Liver (tissue), 9 donors: ENCODE results near the gene ELAC2. TPM values are rescaled to one million over a fixed set of nuclear protein-coding genes. Genes with fewer than 3 reads are reported as not detected.

ENCODE experiments used
- DNase-seq: peaks from one replicate; pipeline ENCODE4 v3.0.0-alpha.2; 2017; ENCODE audit warnings: low spot score
- H3K27ac ChIP-seq, 2 donors: one replicate each; pipeline ENCODE4 v1.7.0; 2013; ENCODE audit warnings: inconsistent platforms in 2 of 2, low read length in 2 of 2, control low read depth in 1 of 2, low read depth in 1 of 2, mild to moderate bottlenecking in 1 of 2
- H3K27me3 ChIP-seq, 4 donors: one replicate each; pipeline versions ENCODE4 v1.6.1 to v1.7.0; 2013; ENCODE audit warnings: low read length in 3 of 4, inconsistent platforms in 1 of 4, mild to moderate bottlenecking in 1 of 4, moderate library complexity in 1 of 4; ENCODE audit not compliant: control insufficient read depth in 4 of 4, insufficient read depth in 4 of 4
- H3K36me3 ChIP-seq, 4 donors: one replicate each; pipeline versions ENCODE4 v1.6.1 to v1.7.0; 2013; ENCODE audit warnings: low read length in 3 of 4, mild to moderate bottlenecking in 3 of 4, low read depth in 1 of 4, moderate library complexity in 1 of 4; ENCODE audit not compliant: control insufficient read depth in 4 of 4, insufficient read depth in 3 of 4
- H3K4me1 ChIP-seq, 4 donors: one replicate each; pipeline versions ENCODE4 v1.6.1 to v1.7.0; 2013; ENCODE audit warnings: low read length in 3 of 4, mild to moderate bottlenecking in 3 of 4, moderate library complexity in 1 of 4; ENCODE audit not compliant: control insufficient read depth in 4 of 4, insufficient read depth in 4 of 4
- H3K4me3 ChIP-seq, 3 donors: one replicate each; pipeline versions ENCODE4 v1.6.1 to v1.7.0; 2013; ENCODE audit warnings: low read length in 3 of 3, control low read depth in 1 of 3, low read depth in 1 of 3, mild to moderate bottlenecking in 1 of 3
- H3K9ac ChIP-seq, 2 donors: one replicate each; pipeline ENCODE4 v1.7.0; 2013; ENCODE audit warnings: low read length in 2 of 2, mild to moderate bottlenecking in 2 of 2, moderate library complexity in 2 of 2, control low read depth in 1 of 2, low read depth in 1 of 2
- H3K9me3 ChIP-seq, 4 donors: one replicate each; pipeline versions ENCODE4 v1.6.1 to v1.7.0; 2013; ENCODE audit warnings: low read length in 3 of 4; ENCODE audit not compliant: control insufficient read depth in 4 of 4
- EGR1 ChIP-seq, 2 donors: IDR thresholded peaks; 2 replicates each; pipeline ENCODE4 v1.6.1; 2016 to 2018; ENCODE audit warnings: antibody characterized with exemption in 2 of 2, low read depth in 2 of 2
- FOXA1 ChIP-seq: IDR thresholded peaks from 2 replicates; pipeline ENCODE4 v1.6.1; 2016; ENCODE audit warnings: antibody characterized with exemption
- FOXA2 ChIP-seq: IDR thresholded peaks from 2 replicates; pipeline ENCODE4 v1.6.1; 2016; ENCODE audit warnings: antibody characterized with exemption
- HNF4A ChIP-seq, 2 donors: conservative IDR thresholded peaks; 2 replicates each; pipeline ENCODE4 v1.6.1; 2016; ENCODE audit warnings: antibody characterized with exemption in 2 of 2, mild to moderate bottlenecking in 2 of 2
- HNF4G ChIP-seq: IDR thresholded peaks from 2 replicates; pipeline ENCODE4 v1.6.1; 2016; ENCODE audit warnings: antibody characterized with exemption
- NR2F2 ChIP-seq: IDR thresholded peaks from 2 replicates; pipeline ENCODE4 v1.6.1; 2016; ENCODE audit warnings: antibody characterized with exemption
- RAD21 ChIP-seq, 2 donors: IDR thresholded peaks; 2 replicates each; pipeline ENCODE4 v1.6.1; 2016; ENCODE audit warnings: antibody characterized with exemption in 2 of 2, mild to moderate bottlenecking in 2 of 2
- RXRA ChIP-seq, 2 donors: IDR thresholded peaks; 2 replicates each; pipeline ENCODE4 v1.6.1; 2017 to 2018; ENCODE audit warnings: antibody characterized with exemption in 2 of 2, mild to moderate bottlenecking in 1 of 2
- SP1 ChIP-seq: IDR thresholded peaks from 2 replicates; pipeline ENCODE4 v1.6.1; 2018; ENCODE audit warnings: antibody characterized with exemption, mild to moderate bottlenecking
- YY1 ChIP-seq: IDR thresholded peaks from 2 replicates; pipeline ENCODE4 v1.6.1; 2016; ENCODE audit warnings: antibody characterized with exemption, mild to moderate bottlenecking
- WGBS: extraction: QIAGEN DNeasy Blood & Tissue Kit; methylation state at CpG from one replicate; pipeline ENCODE4 v1.1.7; 2013; 5-methylcytosine and 5-hydroxymethylcytosine counted together
- polyA plus RNA-seq, 2 donors: library from polyadenylated mRNA; stranded (reverse) in 1 of 2; unstranded in 1 of 2; fragments of 200-250 nt in 1 of 2; fragments of >200 nt in 1 of 2; fragmentation: Nextera tagmentation in 1 of 2; extraction: Ambion mirVana in 1 of 2; gene quantifications; one replicate each; pipeline versions ENCODE4 v1.2.1 to v1.2.3, GENCODE V29; 2013 to 2015
- total RNA-seq, 2 donors: library from RNA; depleted of rRNA; stranded (reverse); fragments of >200 nt; gene quantifications; one replicate each; pipeline ENCODE4 v1.2.3, GENCODE V29; 2014
- TF ChIP-seq, protein P1 (sequence below): fragments of 150-350 bp; IDR thresholded peaks from 2 replicates; pipeline ENCODE4 v1.5.1; 2017; ENCODE audit warnings: improper control_type of control experiment, low read depth, low read length; ENCODE audit not compliant: missing input control
- TF ChIP-seq, protein P2 (sequence below): IDR thresholded peaks from 2 replicates; pipeline ENCODE4 v1.6.1; 2016; ENCODE audit warnings: antibody characterized with exemption
- TF ChIP-seq, protein P3 (sequence below): IDR thresholded peaks from 2 replicates; pipeline ENCODE4 v1.6.1; 2016; ENCODE audit warnings: antibody characterized with exemption
- donor health status: healthy.
- donor health status: healthy.
- donor health status: healthy.
- donor health status: healthy.
- donor health status: healthy.

ELAC2 gene
- total and polyA plus RNA-seq, 4 donors: 26.5 to 54.1 (median 36.2) TPM

DNA sequence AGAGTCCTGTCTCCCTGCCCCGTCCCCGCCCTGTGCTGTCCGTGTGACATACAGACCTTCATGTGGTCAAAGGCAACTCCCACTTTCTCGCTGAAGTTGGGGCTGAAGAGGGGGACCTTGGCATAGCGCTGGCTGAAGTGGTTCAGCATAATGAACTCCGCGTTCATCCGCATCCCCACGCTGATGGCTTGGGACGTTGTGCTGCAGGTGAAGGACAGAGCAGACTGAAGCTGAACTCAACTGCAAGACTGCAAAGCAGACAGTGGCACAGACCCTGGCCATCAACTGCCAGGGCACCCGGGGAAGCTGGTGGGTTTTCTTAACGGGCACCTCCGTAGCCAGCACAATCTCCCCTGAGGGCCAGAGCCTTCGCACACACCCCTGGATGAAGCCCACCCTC lies 24.2 kb downstream of the ELAC2 start:
- WGBS: 95% methylated on average over 14 of the region's 14 CpGs
- Histone ChIP-seq H3K9ac (no peak overlapping the region), H3K27ac (no peak overlapping the region), H3K36me3 (peaks cover 26 to 70% (median 62%) of the 10 kb centered on the region in 4 donors), H3K27me3 (no peaks in the 10 kb centered on the region), H3K9me3 (no peaks in the 10 kb centered on the region), H3K4me3 (no peak overlapping the region), H3K4me1 (peaks cover 5 to 31% (median 22%) of the 10 kb centered on the region in 4 donors)
- TF ChIP-seq SP1 (no peak), NR2F2 (no peak), HNF4G (no peak), RAD21 (IDR thresholded peaks at IDR 0.05) (no peak), RXRA (IDR thresholded peaks at IDR 0.05) (no peak), FOXA1 (no peak), FOXA2 (no peak), HNF4A (conservative IDR thresholded peaks at IDR 0.05) (no peak), EGR1 (IDR thresholded peaks at IDR 0.05; ENCODE audit: low read depth in 2 of 2) (no peak), YY1 (no peak)
- TF ChIP-seq, protein P1, sequence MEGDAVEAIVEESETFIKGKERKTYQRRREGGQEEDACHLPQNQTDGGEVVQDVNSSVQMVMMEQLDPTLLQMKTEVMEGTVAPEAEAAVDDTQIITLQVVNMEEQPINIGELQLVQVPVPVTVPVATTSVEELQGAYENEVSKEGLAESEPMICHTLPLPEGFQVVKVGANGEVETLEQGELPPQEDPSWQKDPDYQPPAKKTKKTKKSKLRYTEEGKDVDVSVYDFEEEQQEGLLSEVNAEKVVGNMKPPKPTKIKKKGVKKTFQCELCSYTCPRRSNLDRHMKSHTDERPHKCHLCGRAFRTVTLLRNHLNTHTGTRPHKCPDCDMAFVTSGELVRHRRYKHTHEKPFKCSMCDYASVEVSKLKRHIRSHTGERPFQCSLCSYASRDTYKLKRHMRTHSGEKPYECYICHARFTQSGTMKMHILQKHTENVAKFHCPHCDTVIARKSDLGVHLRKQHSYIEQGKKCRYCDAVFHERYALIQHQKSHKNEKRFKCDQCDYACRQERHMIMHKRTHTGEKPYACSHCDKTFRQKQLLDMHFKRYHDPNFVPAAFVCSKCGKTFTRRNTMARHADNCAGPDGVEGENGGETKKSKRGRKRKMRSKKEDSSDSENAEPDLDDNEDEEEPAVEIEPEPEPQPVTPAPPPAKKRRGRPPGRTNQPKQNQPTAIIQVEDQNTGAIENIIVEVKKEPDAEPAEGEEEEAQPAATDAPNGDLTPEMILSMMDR: no peak
- TF ChIP-seq, protein P2, sequence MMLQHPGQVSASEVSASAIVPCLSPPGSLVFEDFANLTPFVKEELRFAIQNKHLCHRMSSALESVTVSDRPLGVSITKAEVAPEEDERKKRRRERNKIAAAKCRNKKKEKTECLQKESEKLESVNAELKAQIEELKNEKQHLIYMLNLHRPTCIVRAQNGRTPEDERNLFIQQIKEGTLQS: no peak
- no peak for DNase-seq

DNA sequence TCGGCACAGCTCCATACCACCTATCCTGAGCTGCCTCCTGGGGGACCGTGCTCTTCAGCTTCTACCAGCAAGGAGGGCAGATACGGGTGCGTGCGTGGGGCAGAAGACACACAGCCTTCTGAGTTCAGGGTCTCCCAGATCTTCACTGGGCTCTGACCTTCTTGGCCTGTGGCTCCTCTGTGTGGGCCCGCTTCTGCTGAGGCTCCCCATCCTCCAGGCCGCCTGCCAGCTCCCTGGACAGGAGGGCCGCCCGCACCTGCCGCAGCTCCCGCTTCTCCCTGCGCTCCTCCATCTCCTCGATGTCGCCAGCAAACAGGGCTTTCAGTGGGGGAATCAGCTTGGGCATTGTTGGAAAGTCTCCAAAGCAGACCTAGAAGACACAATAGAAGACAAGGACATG lies 25.2 kb downstream of the ELAC2 start:
- WGBS: 98% methylated on average over 14 of the region's 14 CpGs
- Histone ChIP-seq H3K9ac (no peak overlapping the region), H3K4me1 (peaks cover 5 to 39% (median 24%) of the 10 kb centered on the region in 4 donors), H3K27me3 (no peaks in the 10 kb centered on the region), H3K36me3 (peaks cover 22 to 60% (median 52%) of the 10 kb centered on the region in 4 donors), H3K4me3 (no peak overlapping the region), H3K9me3 (no peaks in the 10 kb centered on the region), H3K27ac (no peak overlapping the region)
- no peak for TF ChIP-seq SP1
- no peak for TF ChIP-seq EGR1 (IDR thresholded peaks at IDR 0.05; ENCODE audit: low read depth in 2 of 2)
- no peak for TF ChIP-seq HNF4G
- TF ChIP-seq, protein P3, sequence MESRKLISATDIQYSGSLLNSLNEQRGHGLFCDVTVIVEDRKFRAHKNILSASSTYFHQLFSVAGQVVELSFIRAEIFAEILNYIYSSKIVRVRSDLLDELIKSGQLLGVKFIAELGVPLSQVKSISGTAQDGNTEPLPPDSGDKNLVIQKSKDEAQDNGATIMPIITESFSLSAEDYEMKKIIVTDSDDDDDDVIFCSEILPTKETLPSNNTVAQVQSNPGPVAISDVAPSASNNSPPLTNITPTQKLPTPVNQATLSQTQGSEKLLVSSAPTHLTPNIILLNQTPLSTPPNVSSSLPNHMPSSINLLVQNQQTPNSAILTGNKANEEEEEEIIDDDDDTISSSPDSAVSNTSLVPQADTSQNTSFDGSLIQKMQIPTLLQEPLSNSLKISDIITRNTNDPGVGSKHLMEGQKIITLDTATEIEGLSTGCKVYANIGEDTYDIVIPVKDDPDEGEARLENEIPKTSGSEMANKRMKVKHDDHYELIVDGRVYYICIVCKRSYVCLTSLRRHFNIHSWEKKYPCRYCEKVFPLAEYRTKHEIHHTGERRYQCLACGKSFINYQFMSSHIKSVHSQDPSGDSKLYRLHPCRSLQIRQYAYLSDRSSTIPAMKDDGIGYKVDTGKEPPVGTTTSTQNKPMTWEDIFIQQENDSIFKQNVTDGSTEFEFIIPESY: no peak
- no peak for TF ChIP-seq HNF4A (conservative IDR thresholded peaks at IDR 0.05)
- TF ChIP-seq RAD21 (IDR thresholded peaks at IDR 0.05): no peak
- no peak for DNase-seq

DNA sequence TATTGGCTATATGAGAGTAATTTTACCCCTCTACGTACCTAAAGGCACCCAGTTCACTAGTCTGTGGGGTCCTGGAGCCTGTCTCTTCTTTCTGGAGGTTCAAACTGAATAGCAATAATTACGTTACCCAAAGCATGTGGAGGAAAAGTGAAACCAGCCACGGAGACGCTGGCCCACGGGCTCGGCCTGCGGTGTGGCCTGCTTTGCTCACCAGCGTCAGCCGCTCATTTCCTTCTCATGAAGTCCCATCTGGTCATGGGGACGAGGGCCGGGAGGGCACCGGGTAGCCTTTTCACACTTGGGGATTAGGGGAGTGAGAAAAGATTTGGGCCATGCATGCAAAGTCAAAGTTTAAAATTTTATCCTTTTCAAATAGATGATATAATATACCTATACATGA lies 26.9 kb downstream of the ELAC2 start:
- peak overlapping the region in 1 of 2 donors; percentile 60 for H3K9ac ChIP-seq
- peaks cover 5 to 41% (median 25%) of the 10 kb centered on the region in 4 donors for H3K4me1 ChIP-seq
- peaks cover 11 to 43% (median 36%) of the 10 kb centered on the region in 4 donors for H3K36me3 ChIP-seq
- WGBS: 73% methylated on average over 12 of the region's 12 CpGs
- H3K27me3 ChIP-seq: no peaks in the 10 kb centered on the region
- no peaks in the 10 kb centered on the region for H3K9me3 ChIP-seq
- H3K27ac ChIP-seq: peak overlapping the region; percentile 63 to 75
- no peak for TF ChIP-seq FOXA1
- no peak overlapping the region for H3K4me3 ChIP-seq
- no peak for DNase-seq
